SK-N-SH treated with all-trans-retinoic acid at 6 μM for 48 hours (cell line): ENCODE measurements around the gene MTHFD2L.
A peak's percentile ranks its signal among the peaks of the same experiment; 100 is the strongest.

Source experiments
- ATAC-seq: fragments of 200-7000 bp; cut with Tn5 transposase; 3 replicates; pipeline ENCODE4 v1.9.1; 2020; ENCODE audit warnings: mild to moderate bottlenecking, moderate library complexity
- ARNTL ChIP-seq: fragments of 450-650 bp; formaldehyde crosslinking; IDR thresholded peaks from 2 replicates; pipeline ENCODE4 v1.5.0; 2020; ENCODE audit warnings: low read depth, mild to moderate bottlenecking, moderate library complexity, borderline replicate concordance
- BACH2 ChIP-seq: fragments of 250-450 bp; sonication (Bioruptor Pico); IDR thresholded peaks from 2 replicates; pipeline ENCODE4 v1.9.0; 2021; ENCODE audit warnings: mild to moderate bottlenecking, borderline replicate concordance
- CSDC2 ChIP-seq: fragments of 250-450 bp; sonication (Bioruptor Pico); IDR thresholded peaks from 2 replicates; pipeline ENCODE4 v1.5.0; 2020; ENCODE audit warnings: mild to moderate bottlenecking, moderate library complexity
- ESRRG ChIP-seq: fragments of 250-450 bp; sonication (Bioruptor Pico); IDR thresholded peaks from 2 replicates; pipeline ENCODE4 v1.6.1; 2021; ENCODE audit warnings: mild to moderate bottlenecking
- GLIS3 ChIP-seq: fragments of 250-450 bp; sonication (Bioruptor Pico); IDR thresholded peaks from 2 replicates; pipeline ENCODE4 v1.5.0; 2020; ENCODE audit warnings: mild to moderate bottlenecking, moderate library complexity
- ISL1 ChIP-seq: fragments of 250-450 bp; sonication (Bioruptor Pico); IDR thresholded peaks from 2 replicates; pipeline ENCODE4 v2.1.2; 2022; ENCODE audit warnings: mild to moderate bottlenecking, moderate library complexity
- OSR1 ChIP-seq: fragments of 250-450 bp; sonication (Bioruptor Pico); IDR thresholded peaks from 2 replicates; pipeline ENCODE4 v1.8.0; 2022; ENCODE audit warnings: moderate library complexity, mild to moderate bottlenecking, inconsistent platforms
- PPARA ChIP-seq: fragments of 250-450 bp; sonication (Bioruptor Pico); IDR thresholded peaks from 2 replicates; pipeline ENCODE4 v1.5.0; 2020; ENCODE audit warnings: mild to moderate bottlenecking, borderline replicate concordance
- RARB ChIP-seq: fragments of 250-450 bp; sonication (Bioruptor Pico); IDR thresholded peaks from 2 replicates; pipeline ENCODE4 v1.8.0; 2021; ENCODE audit warnings: mild to moderate bottlenecking, moderate library complexity
- SNAI2 ChIP-seq: fragments of 250-450 bp; sonication (Bioruptor Pico); IDR thresholded peaks from 2 replicates; pipeline ENCODE4 v1.5.0; 2020; ENCODE audit warnings: mild to moderate bottlenecking, moderate library complexity
- TCF4 ChIP-seq: fragments of 250-450 bp; sonication (Bioruptor Pico); IDR thresholded peaks from 2 replicates; pipeline ENCODE4 v1.8.0; 2021; ENCODE audit warnings: mild to moderate bottlenecking, moderate library complexity, borderline replicate concordance
- ZFP3 ChIP-seq: fragments of 250-450 bp; sonication (Bioruptor Pico); IDR thresholded peaks from 2 replicates; pipeline ENCODE4 v1.5.0; 2020; ENCODE audit warnings: mild to moderate bottlenecking, moderate library complexity
- ZFP30 ChIP-seq: fragments of 450-650 bp; formaldehyde crosslinking; IDR thresholded peaks from 2 replicates; pipeline ENCODE4 v1.5.0; 2022; ENCODE audit warnings: mild to moderate bottlenecking, moderate library complexity
- ZNF565 ChIP-seq: fragments of 450-650 bp; formaldehyde crosslinking; conservative IDR thresholded peaks from 2 replicates; pipeline ENCODE4 v1.5.0; 2020; ENCODE audit warnings: low read depth, mild to moderate bottlenecking, moderate library complexity
- ZNF70 ChIP-seq: fragments of 450-650 bp; formaldehyde crosslinking; IDR thresholded peaks from 2 replicates; pipeline ENCODE4 v1.5.0; 2020; ENCODE audit warnings: mild to moderate bottlenecking, moderate library complexity
- ZNF8 ChIP-seq: fragments of 450-650 bp; formaldehyde crosslinking; IDR thresholded peaks from 2 replicates; pipeline ENCODE4 v1.5.0; 2020; ENCODE audit warnings: mild to moderate bottlenecking, moderate library complexity
- TF ChIP-seq, protein P1 (sequence below): fragments of 250-450 bp; sonication (Bioruptor Pico); IDR thresholded peaks from 2 replicates; pipeline ENCODE4 v1.8.0; 2020; ENCODE audit warnings: mild to moderate bottlenecking, moderate library complexity, borderline replicate concordance
- TF ChIP-seq, protein P2 (sequence below): fragments of 250-450 bp; sonication (Bioruptor Pico); IDR thresholded peaks from 2 replicates; pipeline ENCODE4 v1.8.0; 2021; ENCODE audit warnings: low read depth, mild to moderate bottlenecking, moderate library complexity, borderline replicate concordance
- TF ChIP-seq, protein P3 (sequence below): fragments of 250-450 bp; sonication (Bioruptor Pico); IDR thresholded peaks from 2 replicates; pipeline ENCODE4 v1.5.1; 2020; ENCODE audit warnings: low read depth, mild to moderate bottlenecking, moderate library complexity
- TF ChIP-seq, protein P4 (sequence below): fragments of 250-450 bp; sonication (Bioruptor Pico); IDR thresholded peaks from 2 replicates; pipeline ENCODE4 v1.5.1; 2021; ENCODE audit warnings: mild to moderate bottlenecking, moderate library complexity
- TF ChIP-seq, protein P5 (sequence below): fragments of 250-450 bp; sonication (Bioruptor Pico); IDR thresholded peaks from 2 replicates; pipeline ENCODE4 v1.5.0; 2020; ENCODE audit warnings: mild to moderate bottlenecking, moderate library complexity

MTHFD2L gene

DNA sequence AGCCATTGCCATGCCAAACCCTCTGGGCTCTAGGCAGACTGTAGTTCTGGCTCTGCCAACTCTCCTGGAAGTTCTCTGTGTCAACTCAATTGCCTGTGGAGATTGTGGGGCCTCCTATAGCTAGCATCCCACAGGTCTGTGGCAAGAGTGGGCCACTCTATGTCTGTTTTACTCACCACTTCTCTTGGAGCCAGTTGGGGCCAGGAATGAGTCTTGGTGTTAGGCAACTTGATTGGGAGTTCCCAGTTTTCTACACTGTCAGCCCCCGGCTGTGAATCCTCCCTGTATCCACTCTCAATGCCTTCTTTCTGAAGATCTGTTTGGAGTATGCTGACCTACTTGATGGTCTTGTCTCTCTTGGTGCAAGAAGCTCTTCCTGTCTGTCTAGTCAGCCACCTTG is 102.1 kb downstream of the MTHFD2L start:
- no peak for ATAC-seq
- no peak for TF ChIP-seq CSDC2
- TF ChIP-seq GLIS3 (CRISPR knock-in tag): no peak
- TF ChIP-seq RARB (CRISPR knock-in tag): no peak
- TF ChIP-seq ZNF565 (CRISPR knock-in tag): no peak
- TF ChIP-seq, protein P1, sequence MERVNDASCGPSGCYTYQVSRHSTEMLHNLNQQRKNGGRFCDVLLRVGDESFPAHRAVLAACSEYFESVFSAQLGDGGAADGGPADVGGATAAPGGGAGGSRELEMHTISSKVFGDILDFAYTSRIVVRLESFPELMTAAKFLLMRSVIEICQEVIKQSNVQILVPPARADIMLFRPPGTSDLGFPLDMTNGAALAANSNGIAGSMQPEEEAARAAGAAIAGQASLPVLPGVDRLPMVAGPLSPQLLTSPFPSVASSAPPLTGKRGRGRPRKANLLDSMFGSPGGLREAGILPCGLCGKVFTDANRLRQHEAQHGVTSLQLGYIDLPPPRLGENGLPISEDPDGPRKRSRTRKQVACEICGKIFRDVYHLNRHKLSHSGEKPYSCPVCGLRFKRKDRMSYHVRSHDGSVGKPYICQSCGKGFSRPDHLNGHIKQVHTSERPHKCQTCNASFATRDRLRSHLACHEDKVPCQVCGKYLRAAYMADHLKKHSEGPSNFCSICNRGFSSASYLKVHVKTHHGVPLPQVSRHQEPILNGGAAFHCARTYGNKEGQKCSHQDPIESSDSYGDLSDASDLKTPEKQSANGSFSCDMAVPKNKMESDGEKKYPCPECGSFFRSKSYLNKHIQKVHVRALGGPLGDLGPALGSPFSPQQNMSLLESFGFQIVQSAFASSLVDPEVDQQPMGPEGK: no peak
- no peak for TF ChIP-seq ESRRG (CRISPR knock-in tag)
- no peak for TF ChIP-seq ZNF8
- TF ChIP-seq, protein P2, sequence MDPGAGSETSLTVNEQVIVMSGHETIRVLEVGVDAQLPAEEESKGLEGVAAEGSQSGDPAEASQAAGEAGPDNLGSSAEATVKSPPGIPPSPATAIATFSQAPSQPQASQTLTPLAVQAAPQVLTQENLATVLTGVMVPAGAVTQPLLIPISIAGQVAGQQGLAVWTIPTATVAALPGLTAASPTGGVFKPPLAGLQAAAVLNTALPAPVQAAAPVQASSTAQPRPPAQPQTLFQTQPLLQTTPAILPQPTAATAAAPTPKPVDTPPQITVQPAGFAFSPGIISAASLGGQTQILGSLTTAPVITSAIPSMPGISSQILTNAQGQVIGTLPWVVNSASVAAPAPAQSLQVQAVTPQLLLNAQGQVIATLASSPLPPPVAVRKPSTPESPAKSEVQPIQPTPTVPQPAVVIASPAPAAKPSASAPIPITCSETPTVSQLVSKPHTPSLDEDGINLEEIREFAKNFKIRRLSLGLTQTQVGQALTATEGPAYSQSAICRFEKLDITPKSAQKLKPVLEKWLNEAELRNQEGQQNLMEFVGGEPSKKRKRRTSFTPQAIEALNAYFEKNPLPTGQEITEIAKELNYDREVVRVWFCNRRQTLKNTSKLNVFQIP (CRISPR knock-in tag): no peak
- no peak for TF ChIP-seq TCF4 (CRISPR knock-in tag)
- no peak for TF ChIP-seq ISL1 (CRISPR knock-in tag)
- no peak for TF ChIP-seq ZFP3 (CRISPR knock-in tag)
- TF ChIP-seq ZFP30: no peak
- no peak for TF ChIP-seq ARNTL
- TF ChIP-seq SNAI2: no peak
- TF ChIP-seq, protein P3, sequence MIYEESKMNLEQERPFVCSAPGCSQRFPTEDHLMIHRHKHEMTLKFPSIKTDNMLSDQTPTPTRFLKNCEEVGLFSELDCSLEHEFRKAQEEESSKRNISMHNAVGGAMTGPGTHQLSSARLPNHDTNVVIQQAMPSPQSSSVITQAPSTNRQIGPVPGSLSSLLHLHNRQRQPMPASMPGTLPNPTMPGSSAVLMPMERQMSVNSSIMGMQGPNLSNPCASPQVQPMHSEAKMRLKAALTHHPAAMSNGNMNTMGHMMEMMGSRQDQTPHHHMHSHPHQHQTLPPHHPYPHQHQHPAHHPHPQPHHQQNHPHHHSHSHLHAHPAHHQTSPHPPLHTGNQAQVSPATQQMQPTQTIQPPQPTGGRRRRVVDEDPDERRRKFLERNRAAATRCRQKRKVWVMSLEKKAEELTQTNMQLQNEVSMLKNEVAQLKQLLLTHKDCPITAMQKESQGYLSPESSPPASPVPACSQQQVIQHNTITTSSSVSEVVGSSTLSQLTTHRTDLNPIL (CRISPR knock-in tag): no peak
- no peak for TF ChIP-seq PPARA (CRISPR knock-in tag)
- no peak for TF ChIP-seq ZNF70 (CRISPR knock-in tag)
- TF ChIP-seq BACH2 (CRISPR knock-in tag): no peak
- TF ChIP-seq, protein P4, sequence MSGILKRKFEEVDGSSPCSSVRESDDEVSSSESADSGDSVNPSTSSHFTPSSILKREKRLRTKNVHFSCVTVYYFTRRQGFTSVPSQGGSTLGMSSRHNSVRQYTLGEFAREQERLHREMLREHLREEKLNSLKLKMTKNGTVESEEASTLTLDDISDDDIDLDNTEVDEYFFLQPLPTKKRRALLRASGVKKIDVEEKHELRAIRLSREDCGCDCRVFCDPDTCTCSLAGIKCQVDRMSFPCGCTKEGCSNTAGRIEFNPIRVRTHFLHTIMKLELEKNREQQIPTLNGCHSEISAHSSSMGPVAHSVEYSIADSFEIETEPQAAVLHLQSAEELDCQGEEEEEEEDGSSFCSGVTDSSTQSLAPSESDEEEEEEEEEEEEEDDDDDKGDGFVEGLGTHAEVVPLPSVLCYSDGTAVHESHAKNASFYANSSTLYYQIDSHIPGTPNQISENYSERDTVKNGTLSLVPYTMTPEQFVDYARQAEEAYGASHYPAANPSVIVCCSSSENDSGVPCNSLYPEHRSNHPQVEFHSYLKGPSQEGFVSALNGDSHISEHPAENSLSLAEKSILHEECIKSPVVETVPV (CRISPR knock-in tag): no peak
- TF ChIP-seq OSR1: no peak

DNA sequence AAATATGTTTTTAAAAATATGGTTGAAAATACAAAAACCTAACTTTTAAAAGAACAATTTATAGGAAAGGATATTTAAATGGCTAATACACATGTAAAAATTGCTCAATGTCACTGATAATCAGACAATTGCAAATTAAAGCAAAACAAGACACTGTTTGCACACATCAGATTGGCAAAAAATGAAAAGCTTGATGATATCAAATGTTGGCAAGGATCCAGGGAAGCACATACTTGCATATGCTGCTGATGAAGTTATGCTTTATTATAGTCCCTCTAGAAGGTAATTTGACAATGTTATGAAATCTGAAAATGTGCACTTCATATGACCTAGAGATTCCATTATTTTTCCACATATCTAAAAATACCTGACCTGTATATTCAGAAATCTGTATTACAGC is 104.6 kb downstream of the MTHFD2L start:
- TF ChIP-seq ZNF70 (CRISPR knock-in tag) (no peak), RARB (CRISPR knock-in tag) (no peak), ZFP30 (no peak), ZFP3 (CRISPR knock-in tag) (no peak), ISL1 (CRISPR knock-in tag) (peak; percentile 58)
- TF ChIP-seq, protein P2 (CRISPR knock-in tag): no peak
- TF ChIP-seq, protein P5, sequence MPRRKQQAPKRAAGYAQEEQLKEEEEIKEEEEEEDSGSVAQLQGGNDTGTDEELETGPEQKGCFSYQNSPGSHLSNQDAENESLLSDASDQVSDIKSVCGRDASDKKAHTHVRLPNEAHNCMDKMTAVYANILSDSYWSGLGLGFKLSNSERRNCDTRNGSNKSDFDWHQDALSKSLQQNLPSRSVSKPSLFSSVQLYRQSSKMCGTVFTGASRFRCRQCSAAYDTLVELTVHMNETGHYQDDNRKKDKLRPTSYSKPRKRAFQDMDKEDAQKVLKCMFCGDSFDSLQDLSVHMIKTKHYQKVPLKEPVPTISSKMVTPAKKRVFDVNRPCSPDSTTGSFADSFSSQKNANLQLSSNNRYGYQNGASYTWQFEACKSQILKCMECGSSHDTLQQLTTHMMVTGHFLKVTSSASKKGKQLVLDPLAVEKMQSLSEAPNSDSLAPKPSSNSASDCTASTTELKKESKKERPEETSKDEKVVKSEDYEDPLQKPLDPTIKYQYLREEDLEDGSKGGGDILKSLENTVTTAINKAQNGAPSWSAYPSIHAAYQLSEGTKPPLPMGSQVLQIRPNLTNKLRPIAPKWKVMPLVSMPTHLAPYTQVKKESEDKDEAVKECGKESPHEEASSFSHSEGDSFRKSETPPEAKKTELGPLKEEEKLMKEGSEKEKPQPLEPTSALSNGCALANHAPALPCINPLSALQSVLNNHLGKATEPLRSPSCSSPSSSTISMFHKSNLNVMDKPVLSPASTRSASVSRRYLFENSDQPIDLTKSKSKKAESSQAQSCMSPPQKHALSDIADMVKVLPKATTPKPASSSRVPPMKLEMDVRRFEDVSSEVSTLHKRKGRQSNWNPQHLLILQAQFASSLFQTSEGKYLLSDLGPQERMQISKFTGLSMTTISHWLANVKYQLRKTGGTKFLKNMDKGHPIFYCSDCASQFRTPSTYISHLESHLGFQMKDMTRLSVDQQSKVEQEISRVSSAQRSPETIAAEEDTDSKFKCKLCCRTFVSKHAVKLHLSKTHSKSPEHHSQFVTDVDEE: no peak
- ATAC-seq: peak; percentile 80

DNA sequence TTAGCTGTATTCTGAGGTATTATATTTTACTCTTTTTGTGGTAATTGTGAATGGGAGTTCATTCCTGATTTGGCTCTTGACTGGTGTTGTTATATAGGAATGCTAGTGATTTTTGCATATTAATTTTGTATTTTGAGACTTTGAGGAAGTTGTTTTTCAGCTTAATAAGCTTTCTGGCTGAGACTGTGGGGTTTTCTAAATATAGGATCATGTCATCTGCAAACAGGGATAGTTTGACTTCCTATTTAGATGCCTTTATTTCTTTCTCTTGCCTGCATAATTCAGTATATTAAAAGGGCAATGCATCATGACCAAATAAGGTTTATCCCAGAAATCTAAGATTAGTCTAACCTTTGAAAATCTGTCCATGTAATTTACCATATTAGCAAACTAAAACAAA is 105.6 kb downstream of the MTHFD2L start:
- no peak for ATAC-seq
- no peak for TF ChIP-seq GLIS3 (CRISPR knock-in tag)
- TF ChIP-seq TCF4 (CRISPR knock-in tag): no peak
- TF ChIP-seq, protein P2 (CRISPR knock-in tag): no peak
- no peak for TF ChIP-seq ZNF8
